HG02884 (cell line): Measurements from ENCODE around the gene ANTXR1.
"Not testable (repeated sequence)": the region's sequence is repeated elsewhere in the genome, so short reads cannot be mapped to it uniquely, and the experiment has no call there.

Experiments used
- ATAC-seq: cut with Tn5 transposase; IDR thresholded peaks from one replicate; pipeline ENCODE4 v1.9.1; 2021; ENCODE audit warnings: mild to moderate bottlenecking, moderate library complexity; ENCODE audit not compliant: unreplicated experiment

The ANTXR1 gene

DNA sequence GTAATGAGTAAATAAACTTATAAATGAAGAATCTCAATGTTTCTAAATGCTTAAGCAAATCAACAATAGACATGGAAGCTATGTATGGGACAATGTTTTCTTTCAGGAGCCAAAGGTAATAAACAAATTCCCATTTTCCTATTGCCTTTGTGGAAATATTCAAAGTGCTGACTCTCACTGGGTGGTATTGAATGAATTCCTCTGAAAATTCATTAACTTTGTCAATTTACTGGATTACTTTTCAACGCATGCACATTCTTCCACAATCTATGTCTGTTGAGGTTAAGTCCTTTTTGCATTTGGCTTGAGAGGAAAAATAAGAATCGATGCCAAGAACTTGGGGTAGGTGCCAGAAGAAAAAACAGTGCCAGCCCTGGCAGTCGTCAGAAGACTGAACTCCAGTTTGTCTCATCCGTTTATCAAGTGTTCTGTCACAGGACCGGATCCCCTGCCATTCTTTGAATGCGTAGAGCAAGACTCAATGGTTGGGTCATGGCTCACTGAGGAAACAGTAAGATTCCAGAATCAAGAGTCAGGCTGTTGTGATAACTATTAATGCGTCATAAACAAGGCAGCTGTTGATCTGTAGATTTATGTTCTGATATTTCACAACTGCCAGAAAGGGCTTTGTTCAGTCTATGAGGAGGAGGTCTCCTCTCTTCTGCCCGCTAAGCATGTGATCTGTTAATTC, 240.8 kb downstream of the ANTXR1 start:
- no peak for ATAC-seq

DNA sequence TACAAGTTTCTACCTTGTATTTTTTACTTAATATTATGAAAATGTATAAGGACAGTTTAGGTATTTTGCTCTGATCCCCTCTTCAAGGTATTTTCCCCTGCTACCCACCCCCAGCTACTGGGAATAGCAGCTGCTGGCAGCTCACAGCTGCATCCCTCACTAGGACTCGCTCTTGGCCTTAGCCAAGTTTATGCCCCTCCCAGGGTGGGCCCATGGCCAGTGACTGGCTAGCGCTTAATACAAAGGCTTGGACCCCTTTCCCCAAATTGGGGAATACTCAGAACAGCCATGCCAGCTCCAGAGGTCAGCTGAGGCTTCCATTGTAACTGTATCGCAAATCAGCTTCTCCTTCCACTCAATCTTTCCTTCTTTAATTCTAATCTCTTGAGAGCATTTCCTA, 242.8 kb downstream of the ANTXR1 start:
- no peak for ATAC-seq

DNA sequence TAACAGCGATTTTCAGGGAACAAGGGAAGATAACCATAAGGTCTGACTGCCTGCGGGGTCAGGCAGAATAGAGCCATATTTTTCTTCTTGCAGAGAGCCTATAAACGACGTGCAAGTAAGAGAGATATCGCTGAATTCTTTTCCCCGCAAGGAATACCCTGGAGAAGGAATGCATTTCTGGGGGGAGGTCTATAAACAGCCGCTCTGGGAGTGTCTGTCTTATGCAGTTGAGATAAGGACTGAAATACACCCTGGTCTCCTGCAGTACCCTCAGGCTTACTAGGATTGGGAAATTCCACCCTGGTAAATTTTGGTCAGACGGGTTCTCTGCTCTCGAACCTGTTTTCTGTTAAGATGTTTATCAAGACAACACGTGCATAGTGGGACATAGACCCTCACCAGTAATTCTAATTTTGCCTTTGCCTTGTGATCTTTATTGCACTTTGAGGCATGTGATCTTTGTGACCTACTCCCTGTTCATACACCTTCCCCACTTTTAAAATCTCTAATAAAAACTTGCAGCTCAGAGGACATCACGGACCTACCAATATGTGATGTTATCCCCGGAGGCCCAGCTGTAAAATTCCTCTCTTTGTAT, 247.1 kb downstream of the ANTXR1 start:
- ATAC-seq: not testable (repeated sequence)

DNA sequence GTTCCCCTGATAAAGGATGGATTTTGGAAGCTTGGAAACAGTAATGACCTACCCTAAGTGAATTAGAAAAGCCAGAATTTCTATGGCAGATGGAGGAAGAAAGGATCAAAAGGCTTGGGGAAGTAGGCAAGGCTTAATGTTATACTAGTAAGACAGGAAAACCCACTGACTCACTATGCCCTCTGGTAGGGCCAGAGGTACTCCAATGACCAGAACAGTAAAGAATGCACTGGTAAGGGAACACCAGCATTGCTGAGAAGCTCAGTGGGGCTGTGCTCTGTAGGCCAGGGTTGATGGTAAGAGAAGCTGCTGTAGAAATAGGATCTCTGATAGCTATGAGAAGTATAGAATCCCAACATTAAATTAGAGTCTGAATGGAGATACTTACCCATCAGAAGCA, 247.7 kb downstream of the ANTXR1 start:
- no peak for ATAC-seq

DNA sequence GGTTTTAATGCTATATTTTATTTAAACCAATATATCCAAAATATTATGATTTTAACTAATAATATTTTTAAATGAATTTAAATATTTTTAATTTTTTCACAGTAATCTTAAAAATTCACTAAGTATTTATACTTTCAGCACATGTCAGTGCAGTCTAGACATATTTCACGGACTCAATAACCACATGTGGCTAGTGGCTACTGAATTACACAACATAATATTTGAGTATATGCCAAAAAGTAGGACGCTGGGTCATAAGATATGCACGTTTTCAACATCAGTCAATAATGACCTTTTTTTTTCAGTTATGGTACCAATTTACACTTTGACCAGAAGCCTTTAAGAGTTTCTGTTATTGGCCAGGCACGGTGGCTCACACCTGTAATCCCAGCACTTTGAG, 256.4 kb downstream of the ANTXR1 start:
- ATAC-seq: no peak

DNA sequence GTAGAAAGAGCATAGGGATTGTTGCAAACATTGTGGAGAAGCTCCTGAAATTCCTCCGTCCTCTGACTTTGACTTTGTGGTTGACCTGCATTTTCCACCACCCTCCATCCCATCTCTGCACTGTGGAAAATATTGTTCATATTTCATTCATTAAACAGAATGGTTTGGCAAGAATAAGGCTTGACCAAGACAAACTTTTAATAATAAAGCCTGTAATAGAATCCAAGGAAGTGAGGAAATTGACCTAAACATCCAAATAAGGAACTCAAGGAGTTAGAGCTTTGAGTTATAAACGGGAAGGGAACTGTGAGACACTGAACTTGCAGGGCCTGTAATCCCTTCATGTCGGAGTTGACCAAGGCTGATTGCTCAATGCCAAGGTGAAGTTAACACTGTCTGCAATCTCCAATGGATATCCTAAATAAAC, 258.9 kb downstream of the ANTXR1 start:
- ATAC-seq: no peak

DNA sequence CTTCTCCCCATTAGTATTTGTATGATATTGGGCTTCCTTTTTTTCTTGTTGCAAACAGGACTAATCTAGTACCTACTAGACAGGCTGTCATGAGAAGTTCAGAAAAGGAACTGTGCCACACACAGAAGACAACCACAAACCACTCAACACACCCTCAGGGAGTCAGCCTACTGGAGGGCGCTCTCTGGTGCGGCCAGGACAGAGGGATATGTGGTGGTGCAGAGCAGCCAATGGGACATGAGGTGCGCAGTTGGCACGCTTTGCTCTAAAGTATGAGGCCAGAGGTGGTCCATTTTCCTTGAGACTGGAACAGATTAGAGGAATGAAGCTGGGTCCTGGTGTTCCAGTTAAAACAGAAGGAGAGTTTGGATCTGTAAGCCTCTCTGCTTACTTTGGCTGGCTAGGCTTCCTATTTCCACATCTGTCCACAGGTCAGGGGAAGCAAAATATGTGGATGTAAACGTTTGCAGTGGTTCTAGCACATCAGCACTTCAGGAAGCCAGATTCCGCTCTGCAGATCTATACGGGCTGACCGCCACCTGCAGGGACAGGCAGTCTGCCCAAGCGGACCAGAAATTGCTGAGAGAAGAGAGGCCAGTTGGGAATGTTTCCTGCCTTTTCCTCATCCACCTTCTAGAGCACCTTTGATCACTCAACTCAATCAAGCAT, 260.0 kb downstream of the ANTXR1 start:
- no peak for ATAC-seq

DNA sequence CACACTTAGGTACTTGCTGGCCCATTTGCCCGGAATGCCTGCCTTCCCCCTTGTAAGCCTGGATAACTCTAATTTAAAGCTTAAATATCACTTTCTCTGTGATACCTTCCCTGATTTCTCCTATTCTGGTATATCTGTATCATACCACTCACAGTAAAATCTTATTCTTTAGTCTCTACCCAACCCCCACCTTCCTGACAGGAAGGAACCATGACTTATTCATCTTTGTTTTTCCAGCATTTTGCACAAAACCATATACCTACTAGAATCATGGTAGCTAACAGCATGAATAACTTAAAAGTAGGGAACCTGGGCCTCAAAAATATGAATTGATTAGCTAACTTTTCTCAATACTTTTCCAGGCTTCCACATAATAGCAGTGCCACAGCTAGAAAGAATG, 262.5 kb downstream of the ANTXR1 start:
- no peak for ATAC-seq

DNA sequence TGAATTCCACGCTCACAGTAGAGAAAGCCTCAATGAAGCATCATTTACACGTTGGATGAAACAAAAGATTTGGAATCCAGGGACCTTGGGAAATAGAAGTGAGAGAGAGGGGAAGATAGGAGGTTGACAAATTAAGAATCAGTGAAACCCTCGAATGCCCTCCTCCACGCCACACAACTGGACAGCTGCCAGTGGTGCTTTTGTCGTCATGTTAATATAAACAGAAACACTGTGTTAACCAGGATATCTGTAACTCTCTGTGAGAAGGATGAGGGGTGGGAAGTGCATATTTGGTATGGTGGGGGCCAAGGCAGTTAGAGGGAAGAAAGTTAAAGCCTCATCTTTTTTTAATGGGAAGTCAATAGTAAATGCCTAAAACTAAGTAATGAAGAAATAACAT, 265.4 kb downstream of the ANTXR1 start:
- no peak for ATAC-seq

DNA sequence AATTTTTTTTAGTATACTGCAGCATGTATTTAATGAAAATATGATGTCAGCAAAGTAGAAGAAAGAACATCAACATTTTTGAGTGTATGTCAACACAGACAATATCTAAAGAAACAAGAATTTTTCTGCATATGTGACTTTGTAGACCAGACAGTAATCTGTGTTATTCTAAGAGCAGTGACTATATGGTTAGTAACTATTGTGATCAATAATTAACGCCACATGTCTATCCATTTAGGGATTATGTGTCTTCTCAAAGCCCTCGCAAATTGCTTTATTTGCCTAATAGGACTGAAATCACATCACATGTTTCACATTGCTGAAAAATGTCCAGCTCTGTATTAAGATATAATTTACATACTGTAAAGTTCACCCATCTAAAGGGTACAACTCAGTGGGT, 266.2 kb downstream of the ANTXR1 start:
- no peak for ATAC-seq

DNA sequence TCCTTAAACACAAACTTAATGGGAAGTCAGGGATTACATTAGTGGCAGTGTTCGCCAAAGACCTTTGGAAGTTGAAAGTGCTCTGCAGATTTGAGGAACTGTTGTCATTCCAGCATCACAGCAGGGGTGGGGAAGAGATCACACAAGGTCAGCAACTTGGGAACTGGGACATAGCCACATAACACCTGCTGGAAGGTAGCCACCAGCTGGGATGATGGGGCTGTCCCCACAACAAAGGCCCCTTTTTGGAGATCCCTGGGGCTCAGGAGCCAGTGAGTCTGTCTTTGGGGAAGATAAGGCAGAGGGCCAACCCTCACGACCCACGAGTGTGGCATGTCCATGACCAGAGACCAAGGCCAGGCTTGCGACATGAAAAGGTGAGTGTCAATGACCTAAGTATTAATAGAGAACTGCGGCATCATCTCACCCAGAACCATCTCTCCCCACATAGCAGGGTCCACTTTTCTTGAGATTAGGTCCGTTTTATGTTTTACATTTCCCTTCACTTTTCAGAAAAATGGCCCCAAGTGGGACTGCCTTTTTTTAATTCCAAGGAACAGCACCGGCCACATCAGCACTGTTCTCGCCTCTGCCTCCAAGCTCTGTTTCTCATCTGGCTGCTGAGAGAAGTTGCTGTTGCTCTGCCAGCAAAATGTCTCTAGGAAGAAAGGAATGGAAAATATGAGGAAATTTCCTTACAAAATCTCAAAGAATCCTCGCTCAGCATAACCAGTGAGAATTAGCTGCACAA, 267.1 kb downstream of the ANTXR1 start:
- ATAC-seq: no peak

DNA sequence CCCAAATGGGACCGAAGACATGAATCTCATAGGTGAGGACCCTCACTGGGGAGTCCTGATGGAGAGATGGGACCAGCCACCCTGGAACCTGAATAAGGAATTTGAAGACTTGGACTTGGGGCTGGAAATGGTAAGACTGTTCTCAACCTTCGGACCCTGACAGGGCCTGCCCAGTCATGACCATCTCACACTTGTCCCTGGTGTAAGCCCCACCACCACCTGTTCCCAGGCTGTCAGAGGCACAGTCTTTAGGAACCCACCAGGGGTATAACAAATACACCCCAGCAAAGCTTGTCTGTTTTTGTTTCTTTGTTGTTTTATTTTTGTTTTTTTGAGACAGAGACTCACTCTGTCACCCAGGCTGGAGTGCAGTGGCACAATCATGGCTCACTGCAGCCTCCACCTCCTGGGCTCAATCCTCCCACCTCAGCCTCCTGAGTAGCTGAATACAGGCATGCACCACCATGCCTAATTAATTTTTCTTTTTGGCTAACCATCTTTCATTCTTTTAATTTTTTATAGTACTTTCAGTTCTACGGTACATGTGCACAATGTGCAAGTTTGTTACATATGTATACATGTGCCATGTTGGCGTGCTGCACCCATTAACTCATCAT, 267.9 kb downstream of the ANTXR1 start:
- no peak for ATAC-seq

DNA sequence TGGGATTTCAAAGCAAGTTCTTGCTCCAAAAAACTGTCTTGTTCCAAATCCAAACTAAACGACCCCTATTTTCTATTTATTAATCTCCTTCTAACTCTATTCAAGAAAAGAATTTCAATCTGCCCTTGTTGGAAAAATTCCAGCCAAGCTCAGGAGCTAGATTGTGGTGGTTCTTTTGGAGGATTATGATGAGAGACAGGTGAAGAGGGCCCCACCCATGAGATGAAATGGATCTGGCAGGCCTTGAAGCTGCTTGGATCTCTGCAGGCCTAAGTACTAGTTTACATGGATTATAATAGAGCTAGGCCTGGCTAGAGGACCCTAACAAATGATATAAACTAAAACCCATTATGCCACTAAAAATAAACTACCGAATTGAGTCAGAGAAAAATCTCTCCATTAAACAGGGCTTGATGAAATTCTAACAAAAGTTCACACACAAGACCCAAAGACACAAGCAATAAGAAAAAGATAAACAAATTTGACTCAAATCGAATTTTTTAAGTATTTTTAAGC, 272.5 kb downstream of the ANTXR1 start:
- ATAC-seq: no peak

DNA sequence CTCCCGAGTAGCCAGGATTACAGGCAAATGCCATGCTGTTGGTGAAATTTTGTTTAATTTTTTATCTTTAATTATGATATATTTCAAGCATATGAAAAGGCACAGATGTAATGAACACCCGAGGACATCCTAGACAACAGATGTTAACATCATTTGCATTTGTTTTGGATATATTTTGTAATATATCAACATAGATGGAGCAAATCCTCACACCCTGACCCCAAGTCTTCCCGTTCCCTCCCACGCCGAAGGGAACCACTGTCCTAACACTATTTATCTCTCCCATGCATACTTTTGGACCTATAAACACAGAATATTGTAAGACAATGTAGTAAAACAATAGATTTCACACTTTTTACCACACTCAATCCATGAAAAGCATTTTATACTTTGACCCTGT, 274.6 kb downstream of the ANTXR1 start:
- ATAC-seq: no peak

DNA sequence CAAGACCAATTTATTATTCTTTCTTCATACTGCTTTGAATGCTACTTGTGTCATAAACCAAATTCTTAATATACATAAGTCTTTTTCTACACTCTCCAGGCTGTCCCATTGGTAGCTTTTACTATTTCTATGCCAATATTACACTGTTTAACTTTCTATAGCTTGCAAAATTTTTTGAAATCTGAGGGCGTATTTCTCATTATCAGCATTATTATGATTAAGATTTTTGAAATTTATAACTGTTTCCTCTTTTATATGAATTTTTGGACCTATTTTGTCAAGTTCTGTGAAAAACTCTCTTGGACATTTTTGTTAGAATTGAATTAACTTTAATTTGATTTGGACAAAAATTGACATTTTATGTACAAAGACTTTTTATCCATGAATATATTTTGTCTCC, 275.4 kb downstream of the ANTXR1 start:
- no peak for ATAC-seq

DNA sequence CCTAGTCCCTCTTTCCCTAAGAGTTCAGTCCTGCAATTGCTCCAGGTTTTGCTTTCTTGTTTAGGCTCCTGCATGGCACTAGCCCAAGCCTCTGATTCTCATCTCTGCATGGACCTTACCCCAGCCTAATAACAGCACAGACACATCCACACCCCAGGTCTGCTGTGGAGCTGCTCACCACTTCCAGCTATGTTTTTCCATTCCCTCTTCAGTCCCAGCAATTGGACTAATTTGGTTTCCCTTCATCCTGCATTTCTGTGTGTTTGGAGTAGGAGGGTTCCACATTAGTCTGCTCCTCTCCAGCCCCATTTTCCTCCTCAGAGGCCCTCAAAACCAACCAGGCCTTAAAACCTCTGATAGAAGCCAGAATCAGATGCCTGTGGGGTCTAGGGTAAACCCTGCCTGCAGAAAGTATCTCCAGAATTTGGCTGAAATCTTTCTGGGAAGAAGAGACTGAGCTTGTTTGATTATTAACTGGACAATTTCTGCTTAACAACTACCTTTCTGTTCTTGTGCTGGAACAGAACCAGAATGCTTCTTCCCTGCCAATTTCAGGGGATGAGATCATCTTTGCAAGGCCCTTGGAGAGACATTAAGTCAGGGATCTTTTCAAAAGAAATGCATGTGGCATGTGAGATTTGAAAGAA, 278.1 kb downstream of the ANTXR1 start:
- ATAC-seq: no peak

DNA sequence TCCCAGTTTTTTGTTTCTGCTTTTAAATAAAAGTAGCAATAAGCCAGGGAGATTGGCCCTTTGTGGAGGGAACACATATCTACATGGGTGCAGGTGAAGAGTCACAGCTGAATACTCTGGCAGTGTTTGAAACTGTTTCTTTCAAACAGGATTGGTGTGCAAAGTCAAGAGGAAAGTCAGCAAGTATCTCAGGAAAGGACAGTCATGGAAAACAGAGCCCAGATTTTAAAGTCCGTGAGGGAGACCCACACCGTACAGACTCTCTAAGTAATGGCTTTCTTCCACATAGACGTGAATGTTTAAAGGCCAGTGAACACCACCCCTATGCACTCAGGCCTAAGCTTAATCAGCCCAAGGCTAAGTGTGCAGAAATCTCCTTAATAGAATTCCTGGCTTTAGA, 278.7 kb downstream of the ANTXR1 start:
- no peak for ATAC-seq

DNA sequence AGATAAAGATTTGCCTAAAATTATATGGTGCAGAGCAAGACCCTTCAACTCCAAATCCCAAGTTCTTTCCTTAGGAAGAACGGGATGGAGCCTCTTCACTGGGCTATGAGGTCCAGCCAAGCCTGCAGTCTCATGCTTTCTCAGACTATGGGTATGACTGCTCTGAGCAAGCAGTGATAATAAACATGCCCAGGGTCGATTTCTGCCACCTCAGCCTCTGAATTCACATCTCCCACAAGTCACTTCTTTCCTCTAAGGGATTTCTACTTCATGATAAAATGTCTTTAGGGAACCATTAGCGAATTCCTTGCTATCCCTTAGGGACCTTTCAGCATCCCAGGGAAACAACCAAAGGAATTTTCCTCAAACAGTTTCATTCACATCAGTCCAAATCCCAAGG, 279.3 kb downstream of the ANTXR1 start:
- no peak for ATAC-seq

DNA sequence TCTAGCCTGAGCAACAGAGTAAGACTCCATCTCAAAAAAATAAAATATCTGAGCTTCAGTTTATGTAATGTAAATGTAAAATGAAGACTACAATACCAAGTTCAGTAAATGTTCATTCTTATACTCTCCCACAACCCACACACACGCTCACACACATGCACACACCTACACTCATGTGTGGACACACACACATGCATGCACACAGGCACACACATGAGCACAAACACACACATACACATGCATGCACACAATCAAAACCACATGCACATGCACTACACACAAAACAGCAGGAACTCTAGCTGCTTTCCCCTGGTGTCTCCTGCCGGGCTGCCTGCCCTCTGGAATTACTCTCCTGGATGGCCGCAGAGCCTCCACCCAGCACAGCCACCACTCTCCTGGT, 283.4 kb downstream of the ANTXR1 start:
- ATAC-seq: no peak

DNA sequence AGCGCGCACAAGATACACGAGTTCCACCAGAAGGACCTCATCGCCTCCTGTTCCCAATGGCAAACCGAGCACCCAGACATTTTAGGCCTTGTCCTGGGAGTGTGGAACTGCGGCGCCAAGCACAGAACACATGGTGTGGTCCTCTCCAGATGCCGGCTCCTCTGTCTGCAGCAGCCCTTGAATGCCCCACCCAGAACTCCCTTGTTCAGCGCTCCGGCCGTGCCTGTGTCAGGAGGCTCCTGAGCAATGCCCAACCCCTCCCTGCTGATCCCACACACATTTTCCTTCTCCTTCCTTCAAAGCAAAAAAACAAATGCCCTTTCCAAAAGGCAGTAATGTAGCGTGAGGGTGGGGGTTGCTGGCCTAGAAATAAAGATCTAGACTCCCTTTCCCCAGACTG, 284.2 kb downstream of the ANTXR1 start:
- no peak for ATAC-seq

DNA sequence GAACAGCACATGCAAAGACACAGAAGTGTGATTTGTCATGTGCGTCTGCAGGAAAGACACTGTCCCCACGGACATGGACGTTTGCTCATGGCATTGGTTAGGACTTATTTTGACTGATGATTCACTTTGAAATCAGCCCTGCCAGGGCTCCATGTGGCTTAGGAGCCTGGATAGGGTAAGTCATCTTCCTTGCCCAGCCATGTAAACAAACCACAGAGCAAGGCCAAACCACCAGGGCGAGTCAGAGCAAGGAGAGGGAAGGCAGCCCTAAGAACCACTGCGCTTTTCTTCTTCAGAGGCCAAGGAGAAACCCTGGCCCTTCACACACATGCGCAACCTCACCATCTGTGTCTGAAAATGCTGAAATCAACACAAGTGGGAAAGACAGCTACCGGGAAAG, 285.3 kb downstream of the ANTXR1 start:
- no peak for ATAC-seq
